Stromal cell of bone marrow (primary cell): Measurements from ENCODE around the gene DRGX.

Experiments
- DNase-seq: peaks from one replicate; pipeline ENCODE4 v3.0.0-alpha.2; 2012; ENCODE audit warnings: low read depth

DRGX gene

DNA sequence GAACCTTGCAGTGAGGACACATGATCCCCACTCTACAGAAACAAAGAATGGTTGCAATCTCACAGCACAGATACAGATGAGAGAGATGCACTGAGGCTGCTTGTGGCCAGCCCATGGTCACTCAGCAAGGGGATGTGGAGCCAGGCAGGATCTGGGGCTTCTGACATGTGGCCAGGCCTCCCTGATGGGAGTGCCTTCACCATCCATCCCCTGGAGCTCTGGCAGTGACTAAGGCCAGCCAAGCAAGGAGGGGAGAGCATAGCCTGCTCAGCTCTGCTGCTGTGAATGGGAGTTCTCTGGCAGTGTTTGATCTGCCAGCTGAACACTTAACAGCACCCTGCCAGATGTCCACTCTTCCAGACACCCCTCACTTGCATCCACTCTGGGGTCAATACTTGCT lies 77.1 kb downstream of the DRGX start:
- DNase-seq, result no peak

DNA sequence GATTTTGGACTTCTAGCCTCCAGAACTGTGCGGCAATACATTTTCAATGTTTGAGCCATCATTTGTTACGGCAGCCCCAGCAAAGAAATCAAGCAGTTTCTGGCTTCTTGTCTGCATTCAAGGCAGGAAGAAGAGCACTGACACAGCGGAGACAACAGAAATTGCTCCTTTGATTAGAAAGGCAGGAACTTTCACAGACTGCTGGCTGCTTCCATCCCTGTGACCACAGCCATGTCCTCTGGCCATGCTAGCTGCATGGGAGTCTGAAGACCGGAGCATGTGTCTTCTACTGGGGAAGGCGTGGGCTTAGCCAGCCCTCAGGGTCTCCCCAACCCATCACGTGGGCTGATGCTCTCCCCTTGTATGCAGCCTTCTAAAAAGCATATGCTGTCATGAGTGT lies 77.9 kb downstream of the DRGX start:
- DNase-seq, result no peak

DNA sequence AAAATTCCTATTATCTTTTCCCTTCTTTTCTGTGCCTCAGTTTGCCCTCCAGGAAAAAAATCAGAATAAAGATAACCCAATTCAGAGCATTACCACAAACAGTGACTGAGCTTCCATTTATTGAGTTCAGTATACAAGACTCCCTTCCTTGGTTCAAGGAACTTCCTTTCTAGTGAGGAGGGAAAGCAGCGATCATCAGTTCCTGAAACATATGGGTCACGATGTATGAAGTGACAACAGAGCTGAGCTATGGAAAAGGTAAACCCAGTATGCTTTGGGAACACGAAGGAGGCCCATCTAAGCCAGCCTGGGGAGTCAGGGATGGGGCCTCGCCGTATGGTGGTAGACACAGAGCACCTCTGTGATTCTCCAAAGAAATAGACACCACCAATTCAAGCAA lies 81.1 kb downstream of the DRGX start:
- no peak for DNase-seq
